D721Med (cell line): ENCODE results near the gene HUWE1.

Experiments used
- DNase-seq: peaks from one replicate; pipeline ENCODE4 v3.0.0; 2011; ENCODE audit warnings: low spot score; ENCODE audit not compliant: insufficient read length
- FAIRE-seq: peaks from 2 replicates; lab custom pipeline; 2011; peaks lifted over from hg19 to GRCh38; lab: Jason Lieb, UNC
- CTCF ChIP-seq: IDR thresholded peaks from 2 replicates; pipeline ENCODE4 v1.5.1; 2012; ENCODE audit warnings: mild to moderate bottlenecking, control low read depth; ENCODE audit not compliant: insufficient read depth; ENCODE audit errors: missing control alignments

Gene HUWE1

GRCh38 chrX:53654376-53654775, 32.1 kb downstream of the HUWE1 start:
- DNase-seq (no peak), FAIRE-seq (peak; percentile 87)

GRCh38 chrX:53644751-53645150, 41.8 kb downstream of the HUWE1 start:
- TF ChIP-seq CTCF, result no peak
- FAIRE-seq (no peak), DNase-seq (no peak)

More at GRCh38 chrX:53654376-53654775, 32.1 kb downstream of the HUWE1 start:
- TF ChIP-seq CTCF, result no peak

GRCh38 chrX:53642337-53642736, 44.2 kb downstream of the HUWE1 start:
- FAIRE-seq (no peak), DNase-seq (no peak)
- TF ChIP-seq CTCF, result no peak

GRCh38 chrX:53639257-53639656, 47.3 kb downstream of the HUWE1 start:
- DNase-seq (no peak), FAIRE-seq (no peak)
- TF ChIP-seq CTCF, result no peak

GRCh38 chrX:53637479-53637878, 49.0 kb downstream of the HUWE1 start:
- TF ChIP-seq CTCF, result no peak
- FAIRE-seq (peak; percentile 73), DNase-seq (no peak)

GRCh38 chrX:53631156-53631555, 55.4 kb downstream of the HUWE1 start:
- FAIRE-seq (peak; percentile 72), DNase-seq (no peak)
- no peak for TF ChIP-seq CTCF

GRCh38 chrX:53630261-53630660, 56.3 kb downstream of the HUWE1 start:
- no peak for TF ChIP-seq CTCF
- no peak for DNase-seq
- FAIRE-seq, result peak; percentile 21
